Natural killer cell (primary cell): ENCODE data around the gene CNGA2. TPM values are rescaled to one million over a fixed set of nuclear protein-coding genes. Genes with fewer than 3 reads are reported as not detected.

Experiments
- ATAC-seq, 3 donors: fragments of 150-1000 bp in 2 of 3; fragments of 200-7000 bp in 1 of 3; cut with Tn5 transposase; 1 replicate in 1 of 3; 2 replicates in 2 of 3; pipeline ENCODE4 v1.10.0; 2021; ENCODE audit warnings: mild to moderate bottlenecking in 2 of 3, moderate library complexity in 2 of 3
- DNase-seq, 2 donors: peaks; one replicate each; pipeline versions ENCODE4 v3.0.0 to v3.0.0-alpha.2; 2013 to 2021; ENCODE audit warnings: mixed read lengths in 1 of 2
- H3K27ac ChIP-seq: one replicate; pipeline ENCODE4 v1.5.1; 2013; ENCODE audit warnings: mild to moderate bottlenecking, low read length
- H3K27me3 ChIP-seq: one replicate; pipeline ENCODE4 v1.6.1; 2013; ENCODE audit warnings: low read length; ENCODE audit not compliant: control insufficient read depth, insufficient read depth
- H3K36me3 ChIP-seq: one replicate; pipeline ENCODE4 v1.6.1; 2013; ENCODE audit warnings: low read length; ENCODE audit not compliant: control insufficient read depth, insufficient read depth
- H3K4me1 ChIP-seq: one replicate; pipeline ENCODE4 v1.6.1; 2013; ENCODE audit warnings: low read length; ENCODE audit not compliant: control insufficient read depth, insufficient read depth
- H3K4me3 ChIP-seq: one replicate; pipeline ENCODE4 v1.5.1; 2013; ENCODE audit warnings: low read length
- H3K9me3 ChIP-seq: one replicate; pipeline ENCODE4 v1.6.1; 2013; ENCODE audit warnings: low read length; ENCODE audit not compliant: control insufficient read depth, insufficient read depth
- H3K27ac Mint-ChIP-seq, 2 donors: one replicate each; pipeline ENCODE4 v1.8.0; 2022; ENCODE audit warnings: mild to moderate bottlenecking in 2 of 2, mixed read lengths in 2 of 2, moderate library complexity in 1 of 2
- H3K27me3 Mint-ChIP-seq, 2 donors: one replicate each; pipeline ENCODE4 v1.8.0; 2022; ENCODE audit warnings: low read depth in 2 of 2, mixed read lengths in 2 of 2
- H3K36me3 Mint-ChIP-seq: one replicate; pipeline ENCODE4 v1.8.0; 2022; ENCODE audit warnings: mixed read lengths
- H3K4me1 Mint-ChIP-seq, 2 donors: one replicate each; pipeline ENCODE4 v1.8.0; 2022; ENCODE audit warnings: mixed read lengths in 2 of 2
- H3K4me3 Mint-ChIP-seq: one replicate; pipeline ENCODE4 v1.8.0; 2022; ENCODE audit warnings: mild to moderate bottlenecking, moderate library complexity, mixed read lengths
- H3K9me3 Mint-ChIP-seq, 2 donors: one replicate each; pipeline ENCODE4 v1.8.0; 2022; ENCODE audit warnings: mixed read lengths in 2 of 2
- CTCF ChIP-seq: fragments of 200-600 bp; IDR thresholded peaks from one replicate; pipeline ENCODE4 v1.8.0; 2022; ENCODE audit warnings: antibody characterized with exemption
- WGBS: methylation state at CpG from one replicate; pipeline ENCODE4 v1.1.7; 2013; ENCODE audit warnings: missing lambda C conversion rate; ENCODE audit not compliant: insufficient coverage; 5-methylcytosine and 5-hydroxymethylcytosine counted together
- intact Hi-C: fragments of 100-400 bp; cut with micrococcal nuclease; formaldehyde crosslinking; loops from one replicate; pipeline ENCODE4 v1.14.2; 2022
- total RNA-seq, 4 donors: library from RNA; stranded (reverse); fragments of 120-200 nt in 1 of 4; gene quantifications; one replicate each; pipeline versions ENCODE4 v1.2.3 to v1.2.4, GENCODE V29; 2013 to 2022

Gene CNGA2
- total RNA-seq, 3 donors from 2014 or later (not counting 1 experiment from before 2014, with no cell fraction given): not detected

GRCh38 chrX:151754641-151755215 lies 20.2 kb downstream of the CNGA2 start:
- Mint-ChIP-seq H3K27ac (no peak overlapping the region), H3K4me1 (no peaks in the 10 kb centered on the region), H3K4me3 (no peak overlapping the region), H3K27me3 (peaks cover 3 to 21% of the 10 kb centered on the region in 2 donors), H3K36me3 (no peaks in the 10 kb centered on the region), H3K9me3 (no peaks in the 10 kb centered on the region)
- Histone ChIP-seq H3K27me3 (no peaks in the 10 kb centered on the region), H3K27ac (no peak overlapping the region), H3K9me3 (no peaks in the 10 kb centered on the region), H3K4me3 (no peak overlapping the region), H3K4me1 (no peaks in the 10 kb centered on the region), H3K36me3 (no peaks in the 10 kb centered on the region)
- no peak for ATAC-seq
- DNase-seq: no peak
- no peak for TF ChIP-seq CTCF
- 65% methylated on average over 10 of the region's 11 CpGs for WGBS
- intact Hi-C loops: no loop called here

- H3K4me3 Mint-ChIP-seq: no peak overlapping the region
- no peaks in the 10 kb centered on the region for H3K27me3 Mint-ChIP-seq
- no peak overlapping the region for H3K27ac Mint-ChIP-seq
- Histone ChIP-seq H3K36me3 (no peaks in the 10 kb centered on the region), H3K4me3 (no peak overlapping the region), H3K27ac (no peak overlapping the region), H3K27me3 (no peaks in the 10 kb centered on the region), H3K9me3 (no peaks in the 10 kb centered on the region), H3K4me1 (no peaks in the 10 kb centered on the region)
- ATAC-seq (no peak), DNase-seq (no peak)
- intact Hi-C loops: no loop called here
- no peaks in the 10 kb centered on the region for H3K4me1 Mint-ChIP-seq
- H3K9me3 Mint-ChIP-seq: no peaks in the 10 kb centered on the region
- H3K36me3 Mint-ChIP-seq: no peaks in the 10 kb centered on the region
- WGBS: 89% methylated on average over 10 of the region's 11 CpGs
- no peak for TF ChIP-seq CTCF
These were observed 24.6 kb downstream of the CNGA2 start for GRCh38 chrX:151759041-151759708.

DNA sequence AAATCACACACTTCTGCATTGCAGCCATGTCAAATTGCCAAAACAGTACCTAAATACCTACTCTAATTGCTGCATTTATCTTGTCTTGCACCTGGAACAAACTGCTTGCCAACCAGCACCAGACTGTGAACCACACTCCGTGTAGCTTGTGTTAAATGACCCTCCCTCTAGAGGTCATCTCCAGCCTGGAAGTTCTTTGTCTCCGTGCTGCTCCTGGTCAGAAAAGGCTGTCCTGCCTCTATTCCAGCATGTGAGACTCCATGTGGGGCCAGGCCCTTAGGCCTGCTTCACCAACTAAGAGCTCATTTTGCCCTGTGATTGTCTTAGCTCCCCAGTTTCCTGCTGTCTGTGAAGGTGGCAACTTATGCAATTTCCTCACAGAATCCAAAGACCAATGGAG lies 28.3 kb downstream of the CNGA2 start:
- DNase-seq (no peak), ATAC-seq (no peak)
- Histone ChIP-seq H3K27ac (no peak overlapping the region), H3K27me3 (no peaks in the 10 kb centered on the region), H3K4me3 (no peak overlapping the region), H3K9me3 (no peaks in the 10 kb centered on the region), H3K4me1 (no peaks in the 10 kb centered on the region), H3K36me3 (no peaks in the 10 kb centered on the region)
- H3K27ac Mint-ChIP-seq: no peak overlapping the region
- WGBS: 81% methylated on average over 2 of the region's 2 CpGs
- peaks cover 0 to 11% of the 10 kb centered on the region in 2 donors for H3K27me3 Mint-ChIP-seq
- intact Hi-C loops: no loop called here
- H3K9me3 Mint-ChIP-seq: no peaks in the 10 kb centered on the region
- no peaks in the 10 kb centered on the region for H3K4me1 Mint-ChIP-seq
- H3K36me3 Mint-ChIP-seq: no peaks in the 10 kb centered on the region
- H3K4me3 Mint-ChIP-seq: no peak overlapping the region
- no peak for TF ChIP-seq CTCF

DNA sequence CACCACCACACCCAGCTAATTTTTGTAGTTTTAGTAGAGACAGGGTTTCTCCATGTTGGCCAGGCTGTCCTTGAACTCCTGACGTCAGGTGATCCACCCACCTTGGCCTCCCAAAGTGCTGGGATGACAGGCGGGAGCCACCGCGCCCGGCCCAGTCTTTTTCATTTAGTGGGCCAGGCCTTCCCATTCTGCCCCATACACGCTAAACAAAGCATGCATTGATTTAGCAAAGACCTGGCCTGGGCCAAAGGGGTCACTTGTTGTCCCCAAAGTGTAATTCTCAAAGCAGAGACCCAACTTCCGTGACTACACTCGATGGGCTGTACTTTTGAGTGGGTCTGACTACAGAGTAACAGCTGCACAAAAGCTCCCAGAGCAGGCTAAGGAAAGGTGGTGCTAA lies 29.2 kb downstream of the CNGA2 start:
- no peaks in the 10 kb centered on the region for H3K9me3 Mint-ChIP-seq
- no peak overlapping the region for H3K4me3 ChIP-seq
- no peak for DNase-seq
- WGBS: 83% methylated on average over 8 of the region's 8 CpGs
- intact Hi-C loops: no loop called here
- H3K27me3 Mint-ChIP-seq: peaks cover 0 to 11% of the 10 kb centered on the region in 2 donors
- H3K36me3 Mint-ChIP-seq: no peaks in the 10 kb centered on the region
- no peaks in the 10 kb centered on the region for H3K36me3 ChIP-seq
- H3K4me3 Mint-ChIP-seq: no peak overlapping the region
- H3K9me3 ChIP-seq: no peaks in the 10 kb centered on the region
- TF ChIP-seq CTCF: no peak
- ATAC-seq: no peak
- H3K27ac ChIP-seq: no peak overlapping the region
- no peak overlapping the region for H3K27ac Mint-ChIP-seq
- no peaks in the 10 kb centered on the region for H3K27me3 ChIP-seq
- no peaks in the 10 kb centered on the region for H3K4me1 ChIP-seq
- H3K4me1 Mint-ChIP-seq: no peaks in the 10 kb centered on the region
